GM12878 (cell line): Measurements from ENCODE around the gene ADD1. TPM values are rescaled to one million over a fixed set of nuclear protein-coding genes. Genes with fewer than 3 reads are reported as not detected.
A peak's percentile ranks its signal among the peaks of the same experiment; 100 is the strongest.

Experiments used
- ATAC-seq: fragments of 200-7000 bp; cut with Tn5 transposase; 3 replicates; pipeline ENCODE4 v1.9.1; 2020; ENCODE audit warnings: mild to moderate bottlenecking, moderate library complexity
- BruUV-seq: library from RNA; stranded (reverse); fragments of 400-500 nt; replicated peaks from 2 replicates; lab custom pipeline; 2021; lab: Mats Ljungman, UMichigan
- CTCF ChIA-PET: fragments of 300-600 bp; sonication (Branson Sonifier 250); formaldehyde crosslinking; extraction: SDS; loops from one replicate; lab custom pipeline; 2021; ENCODE audit warnings: inconsistent platforms; lab: Yijun Ruan, JAX
- POLR2A ChIA-PET: fragments of 350-600 bp; formaldehyde crosslinking; extraction: SDS; loops from one replicate; lab custom pipeline; 2021; ENCODE audit warnings: inconsistent platforms; lab: Charles Lee
- RAD21 ChIA-PET: fragments of 300-600 bp; sonication (Branson Sonifier 250); formaldehyde crosslinking; loops from one replicate; lab custom pipeline; 2023; ENCODE audit warnings: antibody characterized with exemption; ENCODE audit not compliant: unreplicated experiment; lab: Charles Lee
- SMC1A ChIA-PET: fragments of 300-600 bp; sonication (Branson Sonifier 250); formaldehyde crosslinking; loops from one replicate; lab custom pipeline; 2023; ENCODE audit not compliant: unreplicated experiment, uncharacterized antibody; lab: Charles Lee
- DNase-seq: peaks from one replicate; pipeline ENCODE4 v3.0.0-alpha.2; 2011; ENCODE audit warnings: low read depth, low spot score
- FAIRE-seq: peaks from 3 replicates; lab custom pipeline; 2011; peaks lifted over from hg19 to GRCh38; lab: Jason Lieb, UNC
- H2AFZ ChIP-seq: 2 replicates; pipeline ENCODE4 v1.6.0; 2011; ENCODE audit warnings: low read depth, low read length, control low read depth; ENCODE audit not compliant: control insufficient read depth
- H3K27ac ChIP-seq: 2 replicates; pipeline ENCODE4 v1.5.1; 2011; ENCODE audit warnings: control low read depth; ENCODE audit not compliant: control insufficient read depth, insufficient read depth
- H3K27me3 ChIP-seq, 2 experiments: replicated peaks in 1 of 2; 2 replicates each; pipeline versions ENCODE4 v1.6.0 to v1.6.1; 2011; ENCODE audit warnings: low read length in 1 of 2; ENCODE audit not compliant: control insufficient read depth in 2 of 2, insufficient read depth in 2 of 2
- H3K36me3 ChIP-seq, 2 experiments: 2 replicates each; pipeline ENCODE4 v1.5.1; 2011; ENCODE audit warnings: low read length in 1 of 2; ENCODE audit not compliant: control insufficient read depth in 2 of 2, insufficient read depth in 2 of 2
- H3K4me1 ChIP-seq: 2 replicates; pipeline ENCODE4 v1.6.1; 2011; ENCODE audit warnings: mild to moderate bottlenecking, low read length, moderate library complexity, mixed read lengths; ENCODE audit not compliant: control insufficient read depth, insufficient read depth
- H3K4me2 ChIP-seq: 2 replicates; pipeline ENCODE4 v1.6.0; 2011; ENCODE audit warnings: control low read depth; ENCODE audit not compliant: control insufficient read depth, insufficient read depth
- H3K4me3 ChIP-seq: fragments of 200-600 bp; sonication (generic); 2 replicates; pipeline ENCODE4 v1.5.1; 2016
- H3K79me2 ChIP-seq: 2 replicates; pipeline ENCODE4 v1.6.0; 2011; ENCODE audit warnings: low read length; ENCODE audit not compliant: control insufficient read depth, insufficient read depth
- H3K9ac ChIP-seq: 2 replicates; pipeline ENCODE4 v1.8.0; 2011; ENCODE audit warnings: low read length, control low read depth, mixed read lengths; ENCODE audit not compliant: control insufficient read depth, insufficient read depth
- H3K9me3 ChIP-seq: replicated peaks from 3 replicates; pipeline ENCODE4 v1.5.1; 2011; ENCODE audit warnings: mild to moderate bottlenecking, low read length; ENCODE audit not compliant: control insufficient read depth, insufficient read depth
- H4K20me1 ChIP-seq: 2 replicates; pipeline ENCODE4 v1.6.0; 2011; ENCODE audit not compliant: control insufficient read depth, insufficient read depth
- CREB1 ChIP-seq: IDR thresholded peaks from 2 replicates; pipeline ENCODE4 v1.6.1; 2012; ENCODE audit warnings: low read depth, mild to moderate bottlenecking, inconsistent platforms
- NR2F1 ChIP-seq: fragments of 450-650 bp; conservative IDR thresholded peaks from 2 replicates; pipeline ENCODE4 v1.6.1; 2017; ENCODE audit warnings: mild to moderate bottlenecking
- PAX5 ChIP-seq: IDR thresholded peaks from 2 replicates; pipeline ENCODE4 v1.6.1; 2011; ENCODE audit warnings: low read depth, low read length, borderline replicate concordance
- ZNF592 ChIP-seq: fragments of 450-650 bp; IDR thresholded peaks from 2 replicates; pipeline ENCODE4 v1.6.1; 2017; ENCODE audit warnings: mild to moderate bottlenecking, moderate library complexity
- WGBS: methylation state at CpG from one replicate; pipeline ENCODE4 v1.1.6; 2016; ENCODE audit warnings: low lambda C conversion rate; ENCODE audit not compliant: insufficient replicate concordance, insufficient coverage; ENCODE audit errors: missing lambda C conversion rate; 5-methylcytosine and 5-hydroxymethylcytosine counted together
- in situ Hi-C: fragments of 300-500 bp; cut with MboI; formaldehyde crosslinking; loops from 9 replicates; pipeline ENCODE4 v1.14.3; 2018; ENCODE audit warnings: mixed read lengths
- intact Hi-C: fragments of 100-400 bp; cut with micrococcal nuclease; formaldehyde crosslinking; loops from one replicate; pipeline ENCODE4 v1.14.2; 2022; ENCODE audit not compliant: unreplicated experiment
- polyA plus RNA-seq, 11 experiments: library from polyadenylated mRNA; depleted of rRNA in 4 of 11; unstranded in 6 of 11; stranded (reverse) in 5 of 11; fragments of >200 nt; fragmentation: Nextera tagmentation in 4 of 11; fragmentation: Illumina TruSeq in 1 of 11; extraction: Ambion mirVana in 4 of 11; extraction: Trizol in 1 of 11; gene quantifications; 1 replicate in 1 of 11; 2 replicates in 10 of 11; pipeline versions ENCODE4 v1.2.1 to v1.2.3, GENCODE V29; 2011 to 2016; ENCODE audit warnings: inconsistent platforms in 2 of 11, missing spikeins in 2 of 11, low read depth in 1 of 11
- total RNA-seq, 4 experiments: library from RNA; depleted of rRNA in 3 of 4; stranded (reverse); fragments of >200 nt in 3 of 4; fragmentation: Illumina TruSeq in 1 of 4; extraction: Trizol in 1 of 4; gene quantifications; 2 replicates each; pipeline versions ENCODE4 v1.2.1 to v1.2.3, GENCODE V29; 2013 to 2021

ADD1 gene
- total and polyA plus RNA-seq, 10 of the 15 experiments (the other 5 are each of a cell fraction or from before 2014, with no cell fraction given): 21.6 to 182 (median 105) TPM

- no peak for TF ChIP-seq ZNF592
These were observed 35.6 kb upstream of the ADD1 start (continued) for GRCh38 chr4:2808001-2808400.

GRCh38 chr4:2809610-2810180, 33.9 kb upstream of the ADD1 start:
- ChIA-PET POLR2A (no interaction called here), SMC1A (interaction anchor here (1.6 kb wide), 1 partner anchor 9 kb away, joined by 9 read pairs; no protein-coding TSS in a partner anchor), CTCF (interaction anchor here (1.6 kb wide), 1 partner anchor 22 kb away, joined by 3 read pairs; no protein-coding TSS in a partner anchor), RAD21 (no interaction called here)
- 79% methylated on average over 10 of the region's 10 CpGs for WGBS
- H3K79me2 ChIP-seq: peaks cover 30% of the 10 kb centered on the region
- DNase-seq: no peak
- no TSS peak for BruUV-seq
- FAIRE-seq: no peak
- H3K4me1 ChIP-seq: peaks cover 50% of the 10 kb centered on the region
- H3K9me3 ChIP-seq: no peaks in the 10 kb centered on the region
- H2AFZ ChIP-seq: no peak overlapping the region
- intact Hi-C loops: loop anchor here (5.0 kb wide), 1 partner anchor 47 kb away; no protein-coding TSS in a partner anchor
- no peaks in the 10 kb centered on the region for H4K20me1 ChIP-seq
- in situ Hi-C loops: no loop called here
- no peaks in the 10 kb centered on the region for H3K27me3 ChIP-seq
- no peak overlapping the region for H3K27ac ChIP-seq
- TF ChIP-seq CREB1 (no peak), PAX5 (0 out of 2 replicates have a peak, but pooled peaks have one; percentile 22), NR2F1 (0 out of 2 replicates have a peak, but pooled peaks have one; percentile 12)
- no peak for ATAC-seq
- H3K9ac ChIP-seq: no peak overlapping the region
- H3K4me3 ChIP-seq: no peak overlapping the region
- no peak overlapping the region for H3K4me2 ChIP-seq
- no peaks in the 10 kb centered on the region; a peak in 1 of 4 replicates for H3K36me3 ChIP-seq
